Ishikawa (cell line): ENCODE results near the gene TMPRSS6.

ENCODE experiments used
- CEBPB ChIP-seq: IDR thresholded peaks from 2 replicates; pipeline ENCODE4 v1.6.1; 2012
- CREB1 ChIP-seq: IDR thresholded peaks from 2 replicates; pipeline ENCODE4 v1.6.1; 2012; ENCODE audit warnings: low read depth
- EGR1 ChIP-seq: IDR thresholded peaks from 2 replicates; pipeline ENCODE4 v1.6.1; 2012
- EP300 ChIP-seq: IDR thresholded peaks from 2 replicates; pipeline ENCODE4 v1.6.1; 2012; ENCODE audit warnings: borderline replicate concordance
- FOXM1 ChIP-seq: IDR thresholded peaks from 2 replicates; pipeline ENCODE4 v1.6.1; 2012; ENCODE audit warnings: low read depth, borderline replicate concordance
- NFIC ChIP-seq: IDR thresholded peaks from 2 replicates; pipeline ENCODE4 v1.6.1; 2012
- RAD21 ChIP-seq: IDR thresholded peaks from 2 replicates; pipeline ENCODE4 v1.6.1; 2012; ENCODE audit warnings: low read depth
- TAF1 ChIP-seq: IDR thresholded peaks from 2 replicates; pipeline ENCODE4 v1.6.1; 2012; ENCODE audit warnings: low read depth, mild to moderate bottlenecking
- TCF12 ChIP-seq: IDR thresholded peaks from 2 replicates; pipeline ENCODE4 v1.6.1; 2012; ENCODE audit warnings: low read depth
- TEAD4 ChIP-seq: IDR thresholded peaks from 2 replicates; pipeline ENCODE4 v1.6.1; 2012
- YY1 ChIP-seq: IDR thresholded peaks from 2 replicates; pipeline ENCODE4 v1.6.1; 2012; ENCODE audit warnings: low read depth
- ZBTB7A ChIP-seq: IDR thresholded peaks from 2 replicates; pipeline ENCODE4 v1.6.1; 2012; ENCODE audit warnings: low read depth
- TF ChIP-seq, protein P1 (sequence below): IDR thresholded peaks from 2 replicates; pipeline ENCODE4 v1.6.1; 2012; ENCODE audit warnings: low read depth, mild to moderate bottlenecking
- TF ChIP-seq, protein P2 (sequence below): IDR thresholded peaks from 2 replicates; pipeline ENCODE4 v1.6.1; 2012
- TF ChIP-seq, protein P3 (sequence below): IDR thresholded peaks from 2 replicates; pipeline ENCODE4 v1.6.1; 2012

TMPRSS6 gene

DNA sequence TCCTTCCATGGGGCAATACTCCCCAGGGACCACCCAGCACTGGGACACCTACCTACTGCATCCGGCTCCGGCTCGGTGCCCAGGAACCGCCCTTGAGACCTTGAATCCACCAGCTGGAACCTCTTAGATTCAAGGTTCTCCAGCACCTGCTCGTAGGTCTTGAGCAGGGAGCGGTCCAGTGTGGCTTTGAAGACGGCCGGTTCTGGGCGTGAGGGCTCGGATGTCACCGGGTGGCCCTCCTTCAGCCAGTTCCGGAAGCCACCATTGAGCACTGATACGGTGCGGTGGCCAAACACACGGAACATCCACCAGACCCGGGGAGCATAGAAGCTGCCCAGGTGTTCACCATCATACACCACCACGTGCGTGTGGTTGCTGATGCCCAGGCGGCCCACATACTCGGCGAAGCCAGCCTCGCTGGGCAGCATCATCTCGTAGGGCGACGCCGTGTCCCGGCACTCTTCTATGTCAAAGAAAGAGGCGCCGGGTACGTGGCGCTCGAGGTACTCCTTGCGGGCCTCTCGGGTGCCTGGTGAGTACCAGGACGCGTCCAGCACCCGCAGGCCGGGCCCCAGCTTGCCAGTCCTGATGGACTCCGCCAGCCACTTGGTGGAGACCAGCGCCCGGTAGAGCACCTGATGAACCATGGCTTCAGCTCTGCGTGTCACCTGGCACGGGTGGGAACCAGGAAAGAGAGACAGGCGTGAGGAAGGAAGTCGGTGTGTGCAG is 91.3 kb downstream of the TMPRSS6 start:
- TF ChIP-seq, protein P1, sequence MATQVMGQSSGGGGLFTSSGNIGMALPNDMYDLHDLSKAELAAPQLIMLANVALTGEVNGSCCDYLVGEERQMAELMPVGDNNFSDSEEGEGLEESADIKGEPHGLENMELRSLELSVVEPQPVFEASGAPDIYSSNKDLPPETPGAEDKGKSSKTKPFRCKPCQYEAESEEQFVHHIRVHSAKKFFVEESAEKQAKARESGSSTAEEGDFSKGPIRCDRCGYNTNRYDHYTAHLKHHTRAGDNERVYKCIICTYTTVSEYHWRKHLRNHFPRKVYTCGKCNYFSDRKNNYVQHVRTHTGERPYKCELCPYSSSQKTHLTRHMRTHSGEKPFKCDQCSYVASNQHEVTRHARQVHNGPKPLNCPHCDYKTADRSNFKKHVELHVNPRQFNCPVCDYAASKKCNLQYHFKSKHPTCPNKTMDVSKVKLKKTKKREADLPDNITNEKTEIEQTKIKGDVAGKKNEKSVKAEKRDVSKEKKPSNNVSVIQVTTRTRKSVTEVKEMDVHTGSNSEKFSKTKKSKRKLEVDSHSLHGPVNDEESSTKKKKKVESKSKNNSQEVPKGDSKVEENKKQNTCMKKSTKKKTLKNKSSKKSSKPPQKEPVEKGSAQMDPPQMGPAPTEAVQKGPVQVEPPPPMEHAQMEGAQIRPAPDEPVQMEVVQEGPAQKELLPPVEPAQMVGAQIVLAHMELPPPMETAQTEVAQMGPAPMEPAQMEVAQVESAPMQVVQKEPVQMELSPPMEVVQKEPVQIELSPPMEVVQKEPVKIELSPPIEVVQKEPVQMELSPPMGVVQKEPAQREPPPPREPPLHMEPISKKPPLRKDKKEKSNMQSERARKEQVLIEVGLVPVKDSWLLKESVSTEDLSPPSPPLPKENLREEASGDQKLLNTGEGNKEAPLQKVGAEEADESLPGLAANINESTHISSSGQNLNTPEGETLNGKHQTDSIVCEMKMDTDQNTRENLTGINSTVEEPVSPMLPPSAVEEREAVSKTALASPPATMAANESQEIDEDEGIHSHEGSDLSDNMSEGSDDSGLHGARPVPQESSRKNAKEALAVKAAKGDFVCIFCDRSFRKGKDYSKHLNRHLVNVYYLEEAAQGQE, result no peak
- TF ChIP-seq, protein P2, sequence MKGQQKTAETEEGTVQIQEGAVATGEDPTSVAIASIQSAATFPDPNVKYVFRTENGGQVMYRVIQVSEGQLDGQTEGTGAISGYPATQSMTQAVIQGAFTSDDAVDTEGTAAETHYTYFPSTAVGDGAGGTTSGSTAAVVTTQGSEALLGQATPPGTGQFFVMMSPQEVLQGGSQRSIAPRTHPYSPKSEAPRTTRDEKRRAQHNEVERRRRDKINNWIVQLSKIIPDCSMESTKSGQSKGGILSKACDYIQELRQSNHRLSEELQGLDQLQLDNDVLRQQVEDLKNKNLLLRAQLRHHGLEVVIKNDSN, result no peak
- no peak for TF ChIP-seq TAF1
- no peak for TF ChIP-seq TEAD4
- no peak for TF ChIP-seq EGR1
- no peak for TF ChIP-seq CREB1
- TF ChIP-seq YY1, result no peak
- no peak for TF ChIP-seq EP300
- TF ChIP-seq RAD21, result no peak
- TF ChIP-seq TCF12, result no peak
- TF ChIP-seq, protein P3, sequence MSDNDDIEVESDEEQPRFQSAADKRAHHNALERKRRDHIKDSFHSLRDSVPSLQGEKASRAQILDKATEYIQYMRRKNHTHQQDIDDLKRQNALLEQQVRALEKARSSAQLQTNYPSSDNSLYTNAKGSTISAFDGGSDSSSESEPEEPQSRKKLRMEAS, result no peak
- no peak for TF ChIP-seq CEBPB

DNA sequence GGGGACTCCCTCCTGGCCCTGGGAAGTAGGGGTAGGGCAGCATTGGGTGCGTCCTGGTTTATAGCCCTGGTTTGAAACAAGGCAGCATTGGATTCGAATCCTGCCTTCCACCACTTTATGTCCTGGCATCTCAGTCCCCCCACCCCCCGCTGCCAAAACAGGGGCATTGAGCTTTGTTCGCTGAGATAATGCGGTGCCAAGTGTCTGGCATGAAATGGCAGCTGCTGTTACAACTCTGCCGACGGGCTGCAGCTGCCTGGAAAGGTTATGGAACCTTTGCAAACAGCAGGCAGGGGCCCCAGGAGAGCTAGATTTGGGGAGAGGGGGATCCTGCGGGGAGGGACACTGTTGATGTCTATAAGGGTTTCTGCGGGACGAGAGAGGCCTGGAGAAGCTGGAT is 92.2 kb downstream of the TMPRSS6 start:
- TF ChIP-seq FOXM1 (no peak), CEBPB (no peak), EGR1 (no peak), TAF1 (no peak), EP300 (no peak), TCF12 (no peak), NFIC (no peak), CREB1 (no peak), YY1 (no peak), RAD21 (no peak), TEAD4 (no peak)
- TF ChIP-seq, protein P3, result no peak
- TF ChIP-seq, protein P1, result no peak

DNA sequence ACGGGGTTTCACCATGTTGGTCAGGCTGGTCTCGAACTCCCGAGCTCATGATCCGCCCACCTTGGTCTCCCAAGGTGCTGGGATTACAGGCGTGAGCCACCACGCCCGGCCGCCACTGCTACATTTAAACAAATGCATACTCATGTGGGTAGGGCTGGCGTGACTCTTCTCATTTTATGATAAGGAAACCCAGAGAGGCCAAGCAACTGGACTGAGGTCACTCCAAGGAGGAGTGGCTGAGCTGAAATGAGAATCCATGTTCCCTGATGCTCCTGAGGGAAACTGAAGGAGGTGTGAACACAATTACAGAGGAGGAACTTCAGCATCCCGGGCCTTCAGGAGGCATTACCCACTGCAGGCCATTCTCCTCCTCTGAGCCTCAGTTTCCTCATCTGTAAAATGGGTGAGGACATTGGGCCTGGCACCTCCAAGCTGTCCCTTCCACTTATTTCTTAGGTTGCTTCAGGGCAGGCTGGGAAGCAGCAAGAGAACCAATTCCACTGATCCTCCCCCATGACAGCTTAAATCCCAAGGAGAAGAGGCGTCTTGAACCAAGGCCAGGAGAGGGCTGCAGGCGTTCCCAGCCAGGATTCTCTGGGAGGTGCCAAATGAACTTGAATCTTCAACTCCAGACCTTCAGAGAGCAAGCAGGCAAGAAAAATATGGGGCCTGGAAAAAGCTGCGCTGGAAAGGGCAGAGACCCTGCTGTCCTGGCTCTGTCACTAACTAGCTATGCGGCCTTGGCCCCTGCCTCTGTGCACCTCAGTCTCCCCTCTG is 93.2 kb downstream of the TMPRSS6 start:
- TF ChIP-seq, protein P1, result no peak
- no peak for TF ChIP-seq EGR1
- no peak for TF ChIP-seq TEAD4
- TF ChIP-seq EP300, result no peak
- no peak for TF ChIP-seq FOXM1
- TF ChIP-seq, protein P3, result no peak
- TF ChIP-seq, protein P2, result no peak
- no peak for TF ChIP-seq TAF1
- TF ChIP-seq NFIC, result no peak
- no peak for TF ChIP-seq ZBTB7A
- TF ChIP-seq TCF12, result no peak
- TF ChIP-seq RAD21, result no peak

DNA sequence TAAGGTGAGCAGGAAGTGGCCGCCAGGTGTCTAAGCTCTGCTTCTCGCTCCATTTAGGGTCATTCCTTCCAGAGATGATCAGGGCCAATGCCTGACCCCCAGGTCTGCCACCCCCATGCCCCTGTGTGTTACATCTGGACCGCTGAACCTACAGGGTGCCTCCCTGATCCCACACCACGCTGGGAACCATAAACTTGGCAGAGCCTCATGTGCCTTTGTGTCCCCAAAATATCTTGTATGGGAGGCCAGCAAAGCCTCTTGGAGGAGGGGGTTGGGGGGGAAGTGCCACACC is 94.0 kb downstream of the TMPRSS6 start:
- TF ChIP-seq YY1 (no peak), TAF1 (no peak), RAD21 (no peak), TCF12 (no peak), FOXM1 (no peak), NFIC (no peak), CREB1 (no peak), EP300 (no peak)
- TF ChIP-seq, protein P1, result no peak
